Measurements from ENCODE around the gene ACOXL.

The ACOXL gene

GRCh38 chr2:111034146-111034545, 301.8 kb downstream of the ACOXL start:
- H3K36me3 ChIP-seq (ENCODE audit: control insufficient read depth in 2 of 2, insufficient read depth in 1 of 2, low read length in 2 of 2), result no peaks in the 10 kb centered on the region
- no peak overlapping the region for H3K4me3 ChIP-seq (ENCODE audit: low read depth, low read length)
- H3K4me1 ChIP-seq (ENCODE audit: control insufficient read depth, insufficient read depth, low read length), result peaks cover 6% of the 10 kb centered on the region; the same call in 1 of the 2 replicates
- TF ChIP-seq KLF7 (tag by site-specific recombination; IDR thresholded peaks at IDR 0.05; ENCODE audit: borderline replicate concordance) (no peak), OVOL3 (tag by site-specific recombination; IDR thresholded peaks at IDR 0.05) (no peak), ZNF747 (tag by site-specific recombination; IDR thresholded peaks at IDR 0.05) (no peak), INSM2 (tag by site-specific recombination; IDR thresholded peaks at IDR 0.05) (no peak), GLIS1 (tag by site-specific recombination; IDR thresholded peaks at IDR 0.05) (no peak), GLI4 (tag by site-specific recombination; IDR thresholded peaks at IDR 0.05) (no peak), ZNF433 (tag by site-specific recombination; IDR thresholded peaks at IDR 0.05; ENCODE audit: low read depth) (no peak), ZNF837 (tag by site-specific recombination; IDR thresholded peaks at IDR 0.05) (no peak), ZNF701 (tag by site-specific recombination; IDR thresholded peaks at IDR 0.05) (no peak), ZBTB49 (tag by site-specific recombination; IDR thresholded peaks at IDR 0.05; ENCODE audit: low read depth) (no peak), ZNF555 (tag by site-specific recombination; conservative IDR thresholded peaks at IDR 0.05) (no peak), ZNF221 (tag by site-specific recombination; IDR thresholded peaks at IDR 0.05; ENCODE audit: borderline replicate concordance) (no peak), ZNF214 (tag by site-specific recombination; IDR thresholded peaks at IDR 0.05; ENCODE audit: borderline replicate concordance) (no peak), ZNF518A (tag by site-specific recombination; conservative IDR thresholded peaks at IDR 0.05; ENCODE audit: low read depth) (no peak), ZNF184 (tag by site-specific recombination; IDR thresholded peaks at IDR 0.05) (no peak), ZNF48 (tag by site-specific recombination; IDR thresholded peaks at IDR 0.05) (no peak)
- CTCF ChIA-PET, result no interaction called here
- POLR2A ChIA-PET, result no interaction called here
- no peaks in the 10 kb centered on the region for H3K9me3 ChIP-seq (ENCODE audit: control insufficient read depth, insufficient read depth, low read depth, low read length)
- no peak overlapping the region for H3K27ac ChIP-seq (ENCODE audit: extremely low read depth, low read depth, low read length)

GRCh38 chr2:111034606-111035005, 302.2 kb downstream of the ACOXL start:
- no peaks in the 10 kb centered on the region for H3K9me3 ChIP-seq (ENCODE audit: control insufficient read depth, insufficient read depth, low read depth, low read length)
- CTCF ChIA-PET, result no interaction called here
- H3K4me1 ChIP-seq (ENCODE audit: control insufficient read depth, insufficient read depth, low read length), result peaks cover 6% of the 10 kb centered on the region; the same call in 1 of the 2 replicates
- POLR2A ChIA-PET, result no interaction called here
- no peak overlapping the region for H3K4me3 ChIP-seq (ENCODE audit: low read depth, low read length)
- H3K27ac ChIP-seq (ENCODE audit: extremely low read depth, low read depth, low read length), result no peak overlapping the region
- H3K36me3 ChIP-seq (ENCODE audit: control insufficient read depth in 2 of 2, insufficient read depth in 1 of 2, low read length in 2 of 2), result no peaks in the 10 kb centered on the region
- TF ChIP-seq ZNF488 (tag by site-specific recombination; IDR thresholded peaks at IDR 0.05) (no peak), ZNF280D (tag by site-specific recombination; IDR thresholded peaks at IDR 0.05) (no peak), ZNF274 (IDR thresholded peaks at IDR 0.05; ENCODE audit: low read length) (no peak), ZNF274 (tag by site-specific recombination; IDR thresholded peaks at IDR 0.05; ENCODE audit: borderline replicate concordance) (no peak), ZNF560 (tag by site-specific recombination; IDR thresholded peaks at IDR 0.05; ENCODE audit: borderline replicate concordance) (no peak), ZNF433 (tag by site-specific recombination; IDR thresholded peaks at IDR 0.05; ENCODE audit: low read depth) (no peak), ZNF426 (tag by site-specific recombination; IDR thresholded peaks at IDR 0.05) (no peak), ZNF621 (tag by site-specific recombination; IDR thresholded peaks at IDR 0.05) (no peak)

All from HEK293 (cell line).